ENCODE data around the gene PWWP2B. TPM values are rescaled to one million over a fixed set of nuclear protein-coding genes. Genes with fewer than 3 reads are reported as not detected.

Gene PWWP2B
- total and polyA plus RNA-seq, 2 donors (not counting 3 experiments of a cell fraction or from before 2014, with no cell fraction given): 4.6 to 11.8 TPM

DNA sequence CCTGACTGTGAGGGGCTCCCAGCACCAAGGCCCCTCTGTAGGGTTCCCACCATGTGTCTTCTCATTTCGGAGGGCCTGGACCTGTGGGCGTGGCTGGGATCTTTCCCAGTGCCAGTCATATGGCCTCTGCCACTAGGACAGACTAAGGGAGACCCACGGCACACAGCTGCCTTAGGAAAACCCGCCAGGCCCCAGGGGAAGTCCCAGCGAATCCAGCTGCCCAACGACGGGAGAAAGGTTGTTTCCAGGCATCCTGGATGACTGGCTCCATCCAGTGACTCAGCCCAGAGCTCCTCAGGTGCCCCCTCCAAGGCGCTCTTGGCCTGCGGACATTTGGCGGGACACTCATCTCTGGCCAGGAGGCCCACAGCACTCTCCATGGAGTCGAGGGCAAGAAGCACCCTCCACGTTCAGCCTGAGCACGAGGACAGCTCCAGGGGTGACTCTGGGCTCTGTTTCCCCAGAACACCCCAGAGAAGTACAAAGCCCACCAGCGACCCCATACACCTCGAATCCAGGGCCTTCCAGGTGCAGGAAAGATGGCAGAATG lies 39.9 kb downstream of the PWWP2B start:
- H3K9me1 ChIP-seq (replicated peaks; ENCODE audit: control insufficient read depth, extremely low read depth, insufficient read depth, low read length): no peaks in the 10 kb centered on the region
- no peaks in the 10 kb centered on the region for H4K20me1 ChIP-seq (replicated peaks; ENCODE audit: control insufficient read depth, extremely low read depth, insufficient read depth, low read length)
- H3K4me1 ChIP-seq (ENCODE audit: control insufficient read depth, extremely low read depth, insufficient read depth, low read length): peaks cover 2% of the 10 kb centered on the region
- H3K27ac ChIP-seq (ENCODE audit: insufficient read depth, low read depth, low read length): no peak overlapping the region
- intact Hi-C loops (cut with micrococcal nuclease) (no loop called here), dilution Hi-C loops (cut with MboI; ENCODE audit: extremely low pct_ligation_motif_present, low sequenced_read_pairs) (no loop called here)
- H2AFZ ChIP-seq (ENCODE audit: low read depth, low read length): no peak overlapping the region
- H3K79me2 ChIP-seq (ENCODE audit: control insufficient read depth, insufficient read depth, low read length): no peaks in the 10 kb centered on the region
- TF ChIP-seq JUN (IDR thresholded peaks at IDR 0.05; ENCODE audit: borderline replicate concordance, insufficient read depth, insufficient read length, low read depth) (no peak), FOS (IDR thresholded peaks at IDR 0.05; ENCODE audit: borderline replicate concordance, insufficient read depth, low read length) (no peak), MAX (IDR thresholded peaks at IDR 0.05; ENCODE audit: insufficient read depth, insufficient read length) (no peak), POLR2AphosphoS5 (IDR thresholded peaks at IDR 0.05; ENCODE audit: insufficient read depth, low read depth, low read length) (no peak)
- H3K9me3 ChIP-seq (replicated peaks; ENCODE audit: control insufficient read depth, insufficient read depth, low read length): no peaks in the 10 kb centered on the region
- H3K4me2 ChIP-seq (ENCODE audit: insufficient read depth, low read length): no peak overlapping the region
- no TSS peak for BruUV-seq (replicated peaks)
- no peak for DNase-seq (ENCODE audit: low read depth, low spot score)
- no peaks in the 10 kb centered on the region for H3K36me3 ChIP-seq (ENCODE audit: control insufficient read depth in 2 of 2, extremely low read depth in 1 of 2, insufficient read depth in 2 of 2, low read length in 2 of 2)
- FAIRE-seq: no peak
- CTCF ChIA-PET: no interaction called here
- POLR2A ChIA-PET: no interaction called here
- no peak overlapping the region for H3K4me3 ChIP-seq (replicated peaks in 1 of 3; ENCODE audit: insufficient read depth in 1 of 3, low read depth in 1 of 3, low read length in 3 of 3)
- H3K27me3 ChIP-seq (ENCODE audit: control insufficient read depth in 2 of 2, insufficient read depth in 2 of 2, low read length in 2 of 2): no peaks in the 10 kb centered on the region
- no peak overlapping the region for H3K9ac ChIP-seq (replicated peaks; ENCODE audit: extremely low read depth, insufficient read depth, low read length)

- no peaks in the 10 kb centered on the region for H3K9me1 ChIP-seq (replicated peaks; ENCODE audit: control insufficient read depth, extremely low read depth, insufficient read depth, low read length)
- ChIA-PET POLR2A (no interaction called here), CTCF (interaction anchor here (1.4 kb wide), 1 partner anchor 9 kb away, joined by 3 read pairs; no protein-coding TSS in a partner anchor)
- intact Hi-C loops (cut with micrococcal nuclease): no loop called here
- BruUV-seq (replicated peaks): no TSS peak
- H2AFZ ChIP-seq (ENCODE audit: low read depth, low read length): no peak overlapping the region
- dilution Hi-C loops (cut with MboI; ENCODE audit: extremely low pct_ligation_motif_present, low sequenced_read_pairs): no loop called here
- H3K27me3 ChIP-seq (ENCODE audit: control insufficient read depth in 2 of 2, insufficient read depth in 2 of 2, low read length in 2 of 2): no peaks in the 10 kb centered on the region
- no peak overlapping the region for H3K4me2 ChIP-seq (ENCODE audit: insufficient read depth, low read length)
- H3K9me3 ChIP-seq (replicated peaks; ENCODE audit: control insufficient read depth, insufficient read depth, low read length): no peaks in the 10 kb centered on the region
- FAIRE-seq (no peak), DNase-seq (ENCODE audit: low read depth, low spot score) (no peak)
- H3K27ac ChIP-seq (ENCODE audit: insufficient read depth, low read depth, low read length): no peak overlapping the region
- H3K36me3 ChIP-seq (ENCODE audit: control insufficient read depth in 2 of 2, extremely low read depth in 1 of 2, insufficient read depth in 2 of 2, low read length in 2 of 2): no peaks in the 10 kb centered on the region
- H3K4me3 ChIP-seq (replicated peaks in 1 of 3; ENCODE audit: insufficient read depth in 1 of 3, low read depth in 1 of 3, low read length in 3 of 3): no peak overlapping the region
- H4K20me1 ChIP-seq (replicated peaks; ENCODE audit: control insufficient read depth, extremely low read depth, insufficient read depth, low read length): no peaks in the 10 kb centered on the region
- TF ChIP-seq MYC (IDR thresholded peaks at IDR 0.05; ENCODE audit: low read depth, low read length) (no peak), EZH2 (IDR thresholded peaks at IDR 0.05; ENCODE audit: borderline replicate concordance, low read depth, low read length, severe bottlenecking) (no peak), GATA2 (IDR thresholded peaks at IDR 0.05; ENCODE audit: insufficient read depth, insufficient read length, low read depth, low read length) (no peak), POLR2AphosphoS5 (IDR thresholded peaks at IDR 0.05; ENCODE audit: insufficient read depth, low read depth, low read length) (no peak), JUN (IDR thresholded peaks at IDR 0.05; ENCODE audit: borderline replicate concordance, insufficient read depth, insufficient read length, low read depth) (no peak), MAX (IDR thresholded peaks at IDR 0.05; ENCODE audit: insufficient read depth, insufficient read length) (no peak), FOS (IDR thresholded peaks at IDR 0.05; ENCODE audit: borderline replicate concordance, insufficient read depth, low read length) (no peak), POLR2A (IDR thresholded peaks at IDR 0.05; ENCODE audit: low read depth, low read length) (no peak)
- TF ChIP-seq, protein P1, sequence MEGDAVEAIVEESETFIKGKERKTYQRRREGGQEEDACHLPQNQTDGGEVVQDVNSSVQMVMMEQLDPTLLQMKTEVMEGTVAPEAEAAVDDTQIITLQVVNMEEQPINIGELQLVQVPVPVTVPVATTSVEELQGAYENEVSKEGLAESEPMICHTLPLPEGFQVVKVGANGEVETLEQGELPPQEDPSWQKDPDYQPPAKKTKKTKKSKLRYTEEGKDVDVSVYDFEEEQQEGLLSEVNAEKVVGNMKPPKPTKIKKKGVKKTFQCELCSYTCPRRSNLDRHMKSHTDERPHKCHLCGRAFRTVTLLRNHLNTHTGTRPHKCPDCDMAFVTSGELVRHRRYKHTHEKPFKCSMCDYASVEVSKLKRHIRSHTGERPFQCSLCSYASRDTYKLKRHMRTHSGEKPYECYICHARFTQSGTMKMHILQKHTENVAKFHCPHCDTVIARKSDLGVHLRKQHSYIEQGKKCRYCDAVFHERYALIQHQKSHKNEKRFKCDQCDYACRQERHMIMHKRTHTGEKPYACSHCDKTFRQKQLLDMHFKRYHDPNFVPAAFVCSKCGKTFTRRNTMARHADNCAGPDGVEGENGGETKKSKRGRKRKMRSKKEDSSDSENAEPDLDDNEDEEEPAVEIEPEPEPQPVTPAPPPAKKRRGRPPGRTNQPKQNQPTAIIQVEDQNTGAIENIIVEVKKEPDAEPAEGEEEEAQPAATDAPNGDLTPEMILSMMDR (IDR thresholded peaks at IDR 0.05; ENCODE audit: extremely low read depth in 1 of 2, insufficient read depth in 1 of 2, low read depth in 1 of 2, low read length in 2 of 2): no peak
- no peaks in the 10 kb centered on the region for H3K79me2 ChIP-seq (ENCODE audit: control insufficient read depth, insufficient read depth, low read length)
- no peak overlapping the region for H3K9ac ChIP-seq (replicated peaks; ENCODE audit: extremely low read depth, insufficient read depth, low read length)
- H3K4me1 ChIP-seq (ENCODE audit: control insufficient read depth, extremely low read depth, insufficient read depth, low read length): peaks cover 2% of the 10 kb centered on the region
These were observed 40.5 kb downstream of the PWWP2B start for GRCh38 chr10:132437541-132437950.
